K562 (cell line): ENCODE results near the gene DNAJC9. TPM values are rescaled to one million over a fixed set of nuclear protein-coding genes. Genes with fewer than 3 reads are reported as not detected.

Source experiments
- FOS ChIP-seq: IDR thresholded peaks from 3 replicates; pipeline ENCODE4 v1.6.1; 2011; ENCODE audit not compliant: insufficient read length; ENCODE audit errors: extremely low read depth
- HNRNPK ChIP-seq: fragments of 200-400 bp; formaldehyde crosslinking; IDR thresholded peaks from one replicate; pipeline ENCODE4 v1.6.1; 2018; ENCODE audit warnings: mild to moderate bottlenecking, low read depth, low read length; ENCODE audit not compliant: poor library complexity, severe bottlenecking
- HNRNPUL1 ChIP-seq: fragments of 200-400 bp; formaldehyde crosslinking; IDR thresholded peaks from 2 replicates; pipeline ENCODE4 v1.6.1; 2017; ENCODE audit warnings: low read length
- ILK ChIP-seq: fragments of 450-650 bp; IDR thresholded peaks from 2 replicates; pipeline ENCODE4 v1.6.1; 2016; ENCODE audit warnings: missing genetic modification characterization, low read depth, mild to moderate bottlenecking, missing compliant biosample characterization, moderate library complexity, borderline replicate concordance
- JUN ChIP-seq, 2 experiments: sonication (generic) in 1 of 2; formaldehyde crosslinking in 1 of 2; IDR thresholded peaks; 2 replicates each; pipeline versions ENCODE4 v1.6.1 to v1.8.0; 2012 to 2022; ENCODE audit warnings: borderline replicate concordance in 2 of 2, mild to moderate bottlenecking in 2 of 2, improper control_type of control experiment in 1 of 2, low read depth in 1 of 2, low read length in 1 of 2, missing genetic modification reagents in 1 of 2
- KHSRP ChIP-seq: fragments of 450-650 bp; IDR thresholded peaks from 2 replicates; pipeline ENCODE4 v1.6.1; 2017
- MCM2 ChIP-seq: fragments of 450-650 bp; IDR thresholded peaks from 2 replicates; pipeline ENCODE4 v1.6.1; 2017; ENCODE audit warnings: low read depth, mild to moderate bottlenecking
- NEUROD1 ChIP-seq: fragments of 150-350 bp; IDR thresholded peaks from 2 replicates; pipeline ENCODE4 v1.6.1; 2014; ENCODE audit warnings: borderline replicate concordance, low read length, low read depth; ENCODE audit not compliant: partially characterized antibody
- NFXL1 ChIP-seq: fragments of 450-650 bp; formaldehyde crosslinking; IDR thresholded peaks from 2 replicates; pipeline ENCODE4 v1.4.0; 2021; ENCODE audit warnings: mild to moderate bottlenecking
- PCBP2 ChIP-seq: fragments of 200-400 bp; formaldehyde crosslinking; IDR thresholded peaks from 2 replicates; pipeline ENCODE4 v1.6.1; 2018; ENCODE audit warnings: low read length, low read depth, mild to moderate bottlenecking, moderate library complexity; ENCODE audit not compliant: poor library complexity, severe bottlenecking
- PRMT5 ChIP-seq: sonication (generic); formaldehyde crosslinking; IDR thresholded peaks from 2 replicates; pipeline ENCODE4 v1.5.0; 2020; ENCODE audit warnings: missing genetic modification reagents
- RBM15 ChIP-seq: fragments of 200-400 bp; formaldehyde crosslinking; IDR thresholded peaks from 2 replicates; pipeline ENCODE4 v1.6.1; 2018; ENCODE audit warnings: mild to moderate bottlenecking, low read length, moderate library complexity; ENCODE audit not compliant: insufficient read depth
- SETDB1 ChIP-seq: IDR thresholded peaks from one replicate; pipeline ENCODE4 v1.6.1; 2012; ENCODE audit warnings: low read length, control low read depth, inconsistent platforms
- SP1 ChIP-seq: sonication (generic); formaldehyde crosslinking; IDR thresholded peaks from 2 replicates; pipeline ENCODE4 v1.8.1; 2022; ENCODE audit warnings: mild to moderate bottlenecking, missing genetic modification reagents
- TAF9B ChIP-seq: fragments of 450-650 bp; IDR thresholded peaks from 2 replicates; pipeline ENCODE4 v1.6.1; 2018; ENCODE audit warnings: mild to moderate bottlenecking; ENCODE audit not compliant: partially characterized antibody
- TCFL5 ChIP-seq: fragments of 250-450 bp; sonication (Bioruptor Pico); conservative IDR thresholded peaks from 2 replicates; pipeline ENCODE4 v1.6.1; 2021; ENCODE audit warnings: mild to moderate bottlenecking, moderate library complexity, matching md5 sums
- VEZF1 ChIP-seq: fragments of 200-800 bp; sonication (Bioruptor generic); IDR thresholded peaks from 2 replicates; pipeline ENCODE4 v1.6.1; 2017; ENCODE audit warnings: missing genetic modification characterization, missing compliant biosample characterization
- ZNF449 ChIP-seq: fragments of 250-450 bp; sonication (Bioruptor Pico); IDR thresholded peaks from 2 replicates; pipeline ENCODE4 v1.8.0; 2022; ENCODE audit warnings: moderate library complexity, mild to moderate bottlenecking, inconsistent platforms
- ZNF561 ChIP-seq: fragments of 450-650 bp; formaldehyde crosslinking; conservative IDR thresholded peaks from 2 replicates; pipeline ENCODE4 v1.4.0; 2020; ENCODE audit warnings: mild to moderate bottlenecking, moderate library complexity
- ZNF77 ChIP-seq: fragments of 250-450 bp; sonication (Bioruptor Pico); IDR thresholded peaks from 2 replicates; pipeline ENCODE4 v1.5.0; 2020
- polyA plus RNA-seq, 8 experiments: library from polyadenylated mRNA; depleted of rRNA in 4 of 8; stranded (reverse) in 5 of 8; unstranded in 3 of 8; fragments of >200 nt; fragmentation: Nextera tagmentation in 2 of 8; fragmentation: Illumina TruSeq in 1 of 8; extraction: Ambion mirVana in 2 of 8; extraction: Trizol in 1 of 8; gene quantifications; 2 replicates each; pipeline versions ENCODE4 v1.2.1 to v1.2.3, GENCODE V29; 2011 to 2014; ENCODE audit warnings: inconsistent platforms in 1 of 8, missing spikeins in 1 of 8
- total RNA-seq, 7 experiments: library from RNA; depleted of rRNA in 6 of 7; stranded (reverse); fragments of >200 nt in 6 of 7; fragmentation: Illumina TruSeq in 2 of 7; extraction: Trizol in 2 of 7; gene quantifications; 2 replicates each; pipeline versions ENCODE4 v1.2.1 to v1.2.3, GENCODE V29; 2011 to 2021; ENCODE audit warnings: low replicate concordance in 1 of 7
- TF ChIP-seq, protein P1 (sequence below): sonication (generic); formaldehyde crosslinking; IDR thresholded peaks from 2 replicates; pipeline ENCODE4 v1.8.0; 2023; ENCODE audit warnings: missing genetic modification reagents, mild to moderate bottlenecking, borderline replicate concordance

DNAJC9 gene
- total and polyA plus RNA-seq, 9 of the 15 experiments (the other 6 are each of a cell fraction or from before 2014, with no cell fraction given), result 66.7 to 133 (median 102) TPM

DNA sequence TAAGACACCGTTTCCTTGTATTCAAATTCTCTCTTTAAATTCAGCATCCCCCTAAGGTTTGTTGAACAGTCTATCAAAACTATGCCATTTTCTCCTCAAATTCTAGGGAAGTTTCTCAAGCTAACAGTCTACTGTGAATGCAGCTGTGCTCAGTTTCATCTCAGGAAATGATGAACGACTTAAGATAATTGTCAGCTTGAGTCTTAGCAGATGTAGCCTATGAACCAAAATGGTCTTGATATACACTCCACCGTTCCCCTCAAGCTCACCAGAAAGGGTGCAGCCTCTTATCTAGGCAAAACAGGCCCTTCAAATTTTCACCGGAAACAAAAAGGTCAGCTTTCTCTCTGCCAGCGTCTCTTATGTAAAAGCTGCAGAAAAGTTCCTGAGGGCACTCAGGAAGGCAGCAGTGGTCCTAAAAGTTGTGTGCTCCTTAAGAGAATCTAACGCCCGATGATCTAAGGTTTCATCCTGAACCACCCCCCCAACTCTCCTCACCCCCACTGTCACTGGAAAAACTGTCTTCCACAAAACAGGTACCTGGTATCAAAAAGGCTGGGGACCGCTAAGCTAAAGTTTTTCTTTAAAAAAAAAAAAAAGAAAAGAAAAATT lies 2.1 kb downstream of the DNAJC9 start (continued):
- TF ChIP-seq, protein P1, sequence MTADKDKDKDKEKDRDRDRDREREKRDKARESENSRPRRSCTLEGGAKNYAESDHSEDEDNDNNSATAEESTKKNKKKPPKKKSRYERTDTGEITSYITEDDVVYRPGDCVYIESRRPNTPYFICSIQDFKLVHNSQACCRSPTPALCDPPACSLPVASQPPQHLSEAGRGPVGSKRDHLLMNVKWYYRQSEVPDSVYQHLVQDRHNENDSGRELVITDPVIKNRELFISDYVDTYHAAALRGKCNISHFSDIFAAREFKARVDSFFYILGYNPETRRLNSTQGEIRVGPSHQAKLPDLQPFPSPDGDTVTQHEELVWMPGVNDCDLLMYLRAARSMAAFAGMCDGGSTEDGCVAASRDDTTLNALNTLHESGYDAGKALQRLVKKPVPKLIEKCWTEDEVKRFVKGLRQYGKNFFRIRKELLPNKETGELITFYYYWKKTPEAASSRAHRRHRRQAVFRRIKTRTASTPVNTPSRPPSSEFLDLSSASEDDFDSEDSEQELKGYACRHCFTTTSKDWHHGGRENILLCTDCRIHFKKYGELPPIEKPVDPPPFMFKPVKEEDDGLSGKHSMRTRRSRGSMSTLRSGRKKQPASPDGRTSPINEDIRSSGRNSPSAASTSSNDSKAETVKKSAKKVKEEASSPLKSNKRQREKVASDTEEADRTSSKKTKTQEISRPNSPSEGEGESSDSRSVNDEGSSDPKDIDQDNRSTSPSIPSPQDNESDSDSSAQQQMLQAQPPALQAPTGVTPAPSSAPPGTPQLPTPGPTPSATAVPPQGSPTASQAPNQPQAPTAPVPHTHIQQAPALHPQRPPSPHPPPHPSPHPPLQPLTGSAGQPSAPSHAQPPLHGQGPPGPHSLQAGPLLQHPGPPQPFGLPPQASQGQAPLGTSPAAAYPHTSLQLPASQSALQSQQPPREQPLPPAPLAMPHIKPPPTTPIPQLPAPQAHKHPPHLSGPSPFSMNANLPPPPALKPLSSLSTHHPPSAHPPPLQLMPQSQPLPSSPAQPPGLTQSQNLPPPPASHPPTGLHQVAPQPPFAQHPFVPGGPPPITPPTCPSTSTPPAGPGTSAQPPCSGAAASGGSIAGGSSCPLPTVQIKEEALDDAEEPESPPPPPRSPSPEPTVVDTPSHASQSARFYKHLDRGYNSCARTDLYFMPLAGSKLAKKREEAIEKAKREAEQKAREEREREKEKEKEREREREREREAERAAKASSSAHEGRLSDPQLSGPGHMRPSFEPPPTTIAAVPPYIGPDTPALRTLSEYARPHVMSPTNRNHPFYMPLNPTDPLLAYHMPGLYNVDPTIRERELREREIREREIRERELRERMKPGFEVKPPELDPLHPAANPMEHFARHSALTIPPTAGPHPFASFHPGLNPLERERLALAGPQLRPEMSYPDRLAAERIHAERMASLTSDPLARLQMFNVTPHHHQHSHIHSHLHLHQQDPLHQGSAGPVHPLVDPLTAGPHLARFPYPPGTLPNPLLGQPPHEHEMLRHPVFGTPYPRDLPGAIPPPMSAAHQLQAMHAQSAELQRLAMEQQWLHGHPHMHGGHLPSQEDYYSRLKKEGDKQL (CRISPR knock-in tag), result no peak
- TF ChIP-seq VEZF1 (CRISPR knock-in tag) (peak; percentile 60), NFXL1 (CRISPR knock-in tag) (no peak), PRMT5 (CRISPR knock-in tag) (no peak), TAF9B (peak; percentile 62), ILK (tag) (no peak), ZNF449 (CRISPR knock-in tag) (no peak), MCM2 (no peak), NEUROD1 (peak; percentile 67), PCBP2 (no peak), SETDB1 (no peak), JUN (IDR thresholded peaks at IDR 0.05; ENCODE audit: borderline replicate concordance, low read depth, low read length) (peak; percentile 19; the same call in 1 of the 2 replicates), JUN (CRISPR knock-in tag; IDR thresholded peaks at IDR 0.05; ENCODE audit: borderline replicate concordance) (no peak), SP1 (CRISPR knock-in tag) (no peak), RBM15 (no peak), ZNF561 (CRISPR knock-in tag) (no peak), HNRNPK (no peak), ZNF77 (no peak), FOS (no peak), HNRNPUL1 (no peak), KHSRP (no peak; the same call in 1 of the 2 replicates), TCFL5 (no peak)
